Measurements from ENCODE around the gene DPH2.

DPH2 gene

DNA sequence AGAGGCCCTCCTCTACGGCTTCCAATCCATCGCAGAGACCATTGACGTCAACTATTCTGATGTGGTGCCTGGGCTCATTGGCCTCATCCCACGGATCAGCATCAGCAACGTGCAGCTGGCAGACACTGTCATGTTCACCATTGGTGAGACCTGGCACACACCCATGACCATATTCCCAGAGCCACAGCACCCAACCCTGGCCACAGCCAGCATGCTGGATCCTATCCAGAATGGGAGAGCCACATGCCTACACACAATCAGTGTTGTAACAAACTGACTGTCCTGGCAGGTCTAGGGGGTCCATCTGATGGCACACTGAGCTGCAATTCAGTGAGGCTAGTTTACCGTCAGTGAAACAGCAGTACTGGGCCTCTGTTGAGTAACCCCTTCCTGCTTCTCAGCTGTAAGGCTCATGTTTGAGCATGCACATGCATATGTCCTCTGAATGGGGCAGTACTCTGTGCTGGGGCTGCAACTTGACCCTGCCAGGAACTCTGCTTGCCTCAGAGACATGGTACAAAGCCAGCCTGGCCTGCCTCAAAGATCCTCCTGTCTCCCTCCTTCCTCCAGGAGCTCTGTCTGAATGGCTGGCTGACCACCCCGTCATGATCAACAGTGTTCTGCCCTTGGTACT, 12.3 kb upstream of the DPH2 start:
- H3K27me3 ChIP-seq (ENCODE audit: control insufficient read depth, low read length), result no peaks in the 10 kb centered on the region
- no peaks in the 10 kb centered on the region for H3F3A ChIP-seq (ENCODE audit: control insufficient read depth, insufficient read depth)
- H4K20me1 ChIP-seq (ENCODE audit: control insufficient read depth, insufficient read depth, low read depth, low read length), result no peaks in the 10 kb centered on the region
- H3K36me3 ChIP-seq (ENCODE audit: control insufficient read depth, low read length), result peaks cover 29% of the 10 kb centered on the region
- H3K9me2 ChIP-seq (replicated peaks; ENCODE audit: control insufficient read depth, low read length), result no peaks in the 10 kb centered on the region
- H3K4me3 ChIP-seq (ENCODE audit: low read length), result no peak overlapping the region
- no peak overlapping the region for H3K27ac ChIP-seq (ENCODE audit: low read depth, low read length)
- no peaks in the 10 kb centered on the region for H3K4me1 ChIP-seq (ENCODE audit: control insufficient read depth, low read length)
- H3K4me2 ChIP-seq (ENCODE audit: low read length), result no peak overlapping the region
- no peaks in the 10 kb centered on the region for H3K9me3 ChIP-seq (ENCODE audit: control insufficient read depth, insufficient read depth, low read length)
- TF ChIP-seq CTCF (IDR thresholded peaks at IDR 0.05; ENCODE audit: low read depth, low read length, poor library complexity, severe bottlenecking) (no peak), EZH2phosphoT487 (IDR thresholded peaks at IDR 0.05; ENCODE audit: borderline replicate concordance, low read length) (no peak)
- peaks cover 12% of the 10 kb centered on the region for H3K79me2 ChIP-seq (ENCODE audit: control insufficient read depth, low read length)

- no peaks in the 10 kb centered on the region for H3K9me2 ChIP-seq (replicated peaks; ENCODE audit: control insufficient read depth, low read length)
Measured at GRCh38 chr1:43958351-43959255, 11.2 kb upstream of the DPH2 start.

GRCh38 chr1:43960798-43961197, 9.0 kb upstream of the DPH2 start:
- no peak for TF ChIP-seq EZH2phosphoT487 (IDR thresholded peaks at IDR 0.05; ENCODE audit: borderline replicate concordance, low read length)
- Histone ChIP-seq H3K36me3 (ENCODE audit: control insufficient read depth, low read length) (peaks cover 29% of the 10 kb centered on the region), H3K4me1 (ENCODE audit: control insufficient read depth, low read length) (no peaks in the 10 kb centered on the region), H3K27ac (ENCODE audit: low read depth, low read length) (no peak overlapping the region), H3K4me3 (ENCODE audit: low read length) (no peak overlapping the region), H3K9me3 (ENCODE audit: control insufficient read depth, insufficient read depth, low read length) (no peaks in the 10 kb centered on the region), H3K27me3 (ENCODE audit: control insufficient read depth, low read length) (no peaks in the 10 kb centered on the region), H3K9me2 (replicated peaks; ENCODE audit: control insufficient read depth, low read length) (no peaks in the 10 kb centered on the region), H4K20me1 (ENCODE audit: control insufficient read depth, insufficient read depth, low read depth, low read length) (no peaks in the 10 kb centered on the region), H3K79me2 (ENCODE audit: control insufficient read depth, low read length) (no peaks in the 10 kb centered on the region), H3F3A (ENCODE audit: control insufficient read depth, insufficient read depth) (no peaks in the 10 kb centered on the region), H3K4me2 (ENCODE audit: low read length) (no peak overlapping the region)

More at GRCh38 chr1:43958351-43959255, 11.2 kb upstream of the DPH2 start:
- H3K27ac ChIP-seq (ENCODE audit: low read depth, low read length), result no peak overlapping the region
- no peaks in the 10 kb centered on the region for H4K20me1 ChIP-seq (ENCODE audit: control insufficient read depth, insufficient read depth, low read depth, low read length)
- TF ChIP-seq EZH2phosphoT487 (IDR thresholded peaks at IDR 0.05; ENCODE audit: borderline replicate concordance, low read length) (no peak), CTCF (IDR thresholded peaks at IDR 0.05; ENCODE audit: low read depth, low read length, poor library complexity, severe bottlenecking) (no peak)
- no peaks in the 10 kb centered on the region for H3F3A ChIP-seq (ENCODE audit: control insufficient read depth, insufficient read depth)
- no peak overlapping the region for H3K4me3 ChIP-seq (ENCODE audit: low read length)
- no peaks in the 10 kb centered on the region for H3K9me3 ChIP-seq (ENCODE audit: control insufficient read depth, insufficient read depth, low read length)
- H3K4me1 ChIP-seq (ENCODE audit: control insufficient read depth, low read length), result no peaks in the 10 kb centered on the region
- H3K27me3 ChIP-seq (ENCODE audit: control insufficient read depth, low read length), result no peaks in the 10 kb centered on the region
- H3K36me3 ChIP-seq (ENCODE audit: control insufficient read depth, low read length), result peaks cover 29% of the 10 kb centered on the region
- peaks cover 5% of the 10 kb centered on the region; the same call in 1 of the 2 replicates for H3K79me2 ChIP-seq (ENCODE audit: control insufficient read depth, low read length)
- H3K4me2 ChIP-seq (ENCODE audit: low read length), result no peak overlapping the region

- Histone ChIP-seq H3K27me3 (ENCODE audit: control insufficient read depth, low read length) (no peaks in the 10 kb centered on the region), H3K4me3 (ENCODE audit: low read length) (no peak overlapping the region), H4K20me1 (ENCODE audit: control insufficient read depth, insufficient read depth, low read depth, low read length) (no peaks in the 10 kb centered on the region), H3F3A (ENCODE audit: control insufficient read depth, insufficient read depth) (no peaks in the 10 kb centered on the region), H3K4me1 (ENCODE audit: control insufficient read depth, low read length) (no peaks in the 10 kb centered on the region), H3K79me2 (ENCODE audit: control insufficient read depth, low read length) (no peaks in the 10 kb centered on the region), H3K9me2 (replicated peaks; ENCODE audit: control insufficient read depth, low read length) (no peaks in the 10 kb centered on the region), H3K9me3 (ENCODE audit: control insufficient read depth, insufficient read depth, low read length) (no peaks in the 10 kb centered on the region), H3K27ac (ENCODE audit: low read depth, low read length) (no peak overlapping the region), H3K4me2 (ENCODE audit: low read length) (no peak overlapping the region), H3K36me3 (ENCODE audit: control insufficient read depth, low read length) (peaks cover 24% of the 10 kb centered on the region)
- TF ChIP-seq CTCF (IDR thresholded peaks at IDR 0.05; ENCODE audit: low read depth, low read length, poor library complexity, severe bottlenecking) (no peak), EZH2phosphoT487 (IDR thresholded peaks at IDR 0.05; ENCODE audit: borderline replicate concordance, low read length) (no peak)
Measured at GRCh38 chr1:43961692-43962091, 8.1 kb upstream of the DPH2 start.
